Tibial artery (tissue), 4 donors: ENCODE data around the gene TLR4.

Source experiments
- DNase-seq, 2 donors: peaks; one replicate each; pipeline ENCODE4 v3.0.0-alpha.2; 2019
- H3K27ac ChIP-seq, 2 donors: fragments of 200-600 bp; sonication (generic) in 1 of 2; 1 replicate in 1 of 2; 2 replicates in 1 of 2; pipeline ENCODE4 v1.5.1; 2018 to 2019; ENCODE audit warnings: mild to moderate bottlenecking in 1 of 2
- H3K27me3 ChIP-seq, 2 donors: fragments of 200-600 bp; sonication (generic) in 1 of 2; one replicate each; pipeline versions ENCODE4 v1.5.1 to v1.6.0; 2016 to 2019
- H3K36me3 ChIP-seq, 3 donors: fragments of 200-600 bp; sonication (generic) in 2 of 3; one replicate each; pipeline ENCODE4 v1.5.1; 2016 to 2019; ENCODE audit warnings: mild to moderate bottlenecking in 2 of 3
- H3K4me1 ChIP-seq, 4 donors: fragments of 200-600 bp; sonication (generic) in 2 of 4; 1 replicate in 3 of 4; 2 replicates in 1 of 4; pipeline ENCODE4 v1.5.1; 2016 to 2019
- H3K4me3 ChIP-seq, 2 donors: fragments of 200-600 bp; sonication (generic) in 1 of 2; 1 replicate in 1 of 2; 2 replicates in 1 of 2; pipeline ENCODE4 v1.5.1; 2018 to 2019; ENCODE audit warnings: mild to moderate bottlenecking in 2 of 2
- H3K9me3 ChIP-seq, 3 donors: fragments of 200-600 bp; sonication (generic) in 1 of 3; one replicate each; pipeline ENCODE4 v1.5.1; 2016 to 2019
- CTCF ChIP-seq, 2 experiments: fragments of 200-600 bp in 1 of 2; fragments of 450-650 bp in 1 of 2; IDR thresholded peaks; one replicate each; pipeline ENCODE4 v1.5.1; 2017 to 2019; ENCODE audit warnings: antibody characterized with exemption in 2 of 2, mild to moderate bottlenecking in 1 of 2, moderate library complexity in 1 of 2
- intact Hi-C: fragments of 100-400 bp; cut with DNase I; formaldehyde crosslinking; loops from one replicate; pipeline ENCODE4 v1.15.0; 2023; ENCODE audit warnings: low total_unique reads

Gene TLR4

GRCh38 chr9:117704024-117704575 is at the start of gene TLR4:
Gene TLR4 (plus strand): TSS chr9:117704403. CDS start chr9:117704473, 70 bp downstream.
- Histone ChIP-seq H3K27ac (peak within 1 kb of the TSS; percentile 62 to 71), H3K27me3 (no peaks in the 10 kb centered on the region), H3K9me3 (no peaks in the 10 kb centered on the region), H3K36me3 (peaks cover 0 to 3% (median 0%) of the 10 kb centered on the region in 3 donors), H3K4me3 (peak within 1 kb of the TSS; percentile 42 to 51), H3K4me1 (peaks cover 0 to 26% (median 9%) of the 10 kb centered on the region in 4 donors)
- no peak for TF ChIP-seq CTCF (IDR thresholded peaks at IDR 0.05)
- DNase-seq = peak; percentile 83
- intact Hi-C loops = no loop called here

DNA sequence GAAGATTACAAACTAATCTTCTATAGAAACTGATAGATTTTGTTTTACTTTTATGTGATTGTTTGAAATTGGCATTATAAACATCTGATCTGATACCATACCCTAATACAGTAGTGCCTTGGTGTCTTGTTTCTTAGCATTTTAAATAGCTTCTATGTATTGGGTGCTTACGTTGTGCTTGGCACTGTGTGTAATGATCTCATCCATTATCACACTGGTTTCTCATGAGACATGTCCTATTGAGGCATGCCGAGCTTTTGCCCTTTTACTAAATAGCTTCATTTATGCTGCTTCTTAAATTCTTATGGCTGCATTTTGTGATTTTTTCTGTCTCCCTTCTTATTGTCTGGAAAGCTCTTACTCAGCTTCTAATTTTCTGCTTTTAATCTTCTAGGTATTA is 48.2 kb upstream of the TLR4 start:
- DNase-seq = no peak
- H3K36me3 ChIP-seq = no peaks in the 10 kb centered on the region
- no peaks in the 10 kb centered on the region for H3K27me3 ChIP-seq
- intact Hi-C loops = no loop called here
- no peaks in the 10 kb centered on the region for H3K9me3 ChIP-seq
- no peak for TF ChIP-seq CTCF (IDR thresholded peaks at IDR 0.05)
- no peaks in the 10 kb centered on the region for H3K4me1 ChIP-seq
- no peak overlapping the region for H3K4me3 ChIP-seq
- H3K27ac ChIP-seq = no peak overlapping the region

DNA sequence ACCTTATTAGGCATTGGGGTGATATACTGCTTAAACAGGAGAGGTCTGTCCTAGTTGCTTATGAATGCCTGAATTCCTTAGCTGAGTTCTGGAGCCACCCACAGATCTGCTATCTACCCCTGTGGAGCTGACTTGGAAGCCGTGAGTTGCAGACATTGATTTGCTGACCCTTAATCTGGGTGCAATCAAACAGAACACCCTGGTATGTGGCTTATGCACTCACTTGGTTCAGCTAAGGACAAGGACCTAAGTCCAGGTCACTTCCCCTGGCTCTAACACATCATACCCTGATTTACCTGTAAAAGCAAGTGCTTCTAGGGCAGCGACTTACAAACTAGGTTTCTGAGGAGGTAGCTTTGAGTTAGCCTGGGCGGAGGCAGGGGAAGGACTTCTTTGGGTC is 41.6 kb upstream of the TLR4 start:
- Histone ChIP-seq H3K4me3 (no peak overlapping the region), H3K27ac (no peak overlapping the region), H3K9me3 (no peaks in the 10 kb centered on the region), H3K27me3 (peaks cover 0 to 4% of the 10 kb centered on the region in 2 donors), H3K4me1 (no peaks in the 10 kb centered on the region), H3K36me3 (no peaks in the 10 kb centered on the region)
- DNase-seq = no peak
- intact Hi-C loops = no loop called here
- TF ChIP-seq CTCF (IDR thresholded peaks at IDR 0.05) = no peak

DNA sequence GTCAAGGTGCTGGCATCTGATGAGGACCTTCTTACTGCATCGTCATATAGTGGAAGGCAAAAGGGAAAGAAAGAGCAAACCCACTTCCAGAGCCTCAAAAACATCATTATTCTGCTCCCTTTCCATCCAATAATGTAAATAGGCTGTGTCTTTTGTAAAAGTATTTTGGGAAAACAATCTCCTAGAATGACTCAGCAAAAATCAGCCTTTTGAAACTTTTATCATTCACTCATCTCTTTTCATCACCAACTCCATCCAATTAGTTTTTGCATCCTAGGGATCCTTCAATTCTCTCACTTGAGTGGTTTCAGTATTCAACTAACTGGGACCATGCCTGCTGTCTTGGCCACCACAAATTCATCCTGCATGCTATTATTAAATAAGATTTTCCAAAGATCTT is 39.8 kb upstream of the TLR4 start:
- intact Hi-C loops = no loop called here
- no peak for DNase-seq
- H3K27ac ChIP-seq = no peak overlapping the region
- no peak for TF ChIP-seq CTCF (IDR thresholded peaks at IDR 0.05)
- H3K9me3 ChIP-seq = no peaks in the 10 kb centered on the region
- H3K4me3 ChIP-seq = no peak overlapping the region
- peaks cover 0 to 4% of the 10 kb centered on the region in 2 donors for H3K27me3 ChIP-seq
- H3K36me3 ChIP-seq = no peaks in the 10 kb centered on the region
- H3K4me1 ChIP-seq = no peaks in the 10 kb centered on the region

- Histone ChIP-seq H3K4me3 (no peak overlapping the region), H3K27ac (no peak overlapping the region), H3K4me1 (no peaks in the 10 kb centered on the region), H3K36me3 (no peaks in the 10 kb centered on the region), H3K27me3 (peaks cover 0 to 4% of the 10 kb centered on the region in 2 donors), H3K9me3 (no peaks in the 10 kb centered on the region)
- intact Hi-C loops = no loop called here
- no peak for TF ChIP-seq CTCF (IDR thresholded peaks at IDR 0.05)
- no peak for DNase-seq
These were observed 38.4 kb upstream of the TLR4 start for GRCh38 chr9:117665601-117666385.
